Measurements from ENCODE around the gene RAB12.

RAB12 gene

GRCh38 chr18:8602040-8602439, 7.2 kb upstream of the RAB12 start:
- Histone ChIP-seq H3K9ac (ENCODE audit: low read length) (no peak overlapping the region), H3K9me3 (ENCODE audit: control insufficient read depth, low read depth, low read length) (no peaks in the 10 kb centered on the region), H3K36me3 (ENCODE audit: control insufficient read depth, low read depth, low read length) (no peaks in the 10 kb centered on the region), H3K27ac (ENCODE audit: low read length) (no peak overlapping the region), H3K27me3 (ENCODE audit: control insufficient read depth, insufficient read depth, low read length) (no peaks in the 10 kb centered on the region), H3K4me1 (ENCODE audit: control insufficient read depth, low read depth, low read length) (peaks cover 3% of the 10 kb centered on the region), H3K4me3 (ENCODE audit: low read length) (no peak overlapping the region)

- H3K27me3 ChIP-seq (ENCODE audit: control insufficient read depth, insufficient read depth, low read length): no peaks in the 10 kb centered on the region
- H3K9me3 ChIP-seq (ENCODE audit: control insufficient read depth, low read depth, low read length): no peaks in the 10 kb centered on the region
- H3K9ac ChIP-seq (ENCODE audit: low read length): no peak overlapping the region
- no peak overlapping the region for H3K4me3 ChIP-seq (ENCODE audit: low read length)
- no peak overlapping the region for H3K27ac ChIP-seq (ENCODE audit: low read length)
- H3K36me3 ChIP-seq (ENCODE audit: control insufficient read depth, low read depth, low read length): no peaks in the 10 kb centered on the region
- peaks cover 8% of the 10 kb centered on the region for H3K4me1 ChIP-seq (ENCODE audit: control insufficient read depth, low read depth, low read length)
These were observed 6.7 kb upstream of the RAB12 start for GRCh38 chr18:8602557-8602956.

GRCh38 chr18:8603663-8604520, 5.3 kb upstream of the RAB12 start:
- Histone ChIP-seq H3K9me3 (ENCODE audit: control insufficient read depth, low read depth, low read length) (no peaks in the 10 kb centered on the region), H3K4me1 (ENCODE audit: control insufficient read depth, low read depth, low read length) (peaks cover 14% of the 10 kb centered on the region), H3K9ac (ENCODE audit: low read length) (no peak overlapping the region), H3K4me3 (ENCODE audit: low read length) (no peak overlapping the region), H3K27ac (ENCODE audit: low read length) (no peak overlapping the region), H3K27me3 (ENCODE audit: control insufficient read depth, insufficient read depth, low read length) (peaks cover 9% of the 10 kb centered on the region), H3K36me3 (ENCODE audit: control insufficient read depth, low read depth, low read length) (no peaks in the 10 kb centered on the region)

- Histone ChIP-seq H3K4me1 (ENCODE audit: control insufficient read depth, low read depth, low read length) (peaks cover 18% of the 10 kb centered on the region), H3K9ac (ENCODE audit: low read length) (no peak overlapping the region), H3K4me3 (ENCODE audit: low read length) (no peak overlapping the region), H3K27ac (ENCODE audit: low read length) (no peak overlapping the region), H3K9me3 (ENCODE audit: control insufficient read depth, low read depth, low read length) (no peaks in the 10 kb centered on the region), H3K36me3 (ENCODE audit: control insufficient read depth, low read depth, low read length) (no peaks in the 10 kb centered on the region), H3K27me3 (ENCODE audit: control insufficient read depth, insufficient read depth, low read length) (peaks cover 9% of the 10 kb centered on the region)
These were observed 3.3 kb upstream of the RAB12 start for GRCh38 chr18:8605974-8606373.

GRCh38 chr18:8607776-8608742, 1.2 kb upstream of the RAB12 start:
- peak overlapping the region; percentile 82 for H3K4me3 ChIP-seq (ENCODE audit: low read length)
- no peak overlapping the region for H3K27ac ChIP-seq (ENCODE audit: low read length)
- peaks cover 9% of the 10 kb centered on the region for H3K27me3 ChIP-seq (ENCODE audit: control insufficient read depth, insufficient read depth, low read length)
- H3K4me1 ChIP-seq (ENCODE audit: control insufficient read depth, low read depth, low read length): peaks cover 34% of the 10 kb centered on the region
- no peaks in the 10 kb centered on the region for H3K9me3 ChIP-seq (ENCODE audit: control insufficient read depth, low read depth, low read length)
- H3K9ac ChIP-seq (ENCODE audit: low read length): peak overlapping the region; percentile 52
- peaks cover 3% of the 10 kb centered on the region for H3K36me3 ChIP-seq (ENCODE audit: control insufficient read depth, low read depth, low read length)

GRCh38 chr18:8609659-8610458, 622 bp downstream of the RAB12 start:
- Histone ChIP-seq H3K4me3 (ENCODE audit: low read length) (peak overlapping the region; percentile 93), H3K4me1 (ENCODE audit: control insufficient read depth, low read depth, low read length) (peaks cover 45% of the 10 kb centered on the region), H3K9ac (ENCODE audit: low read length) (peak overlapping the region; percentile 73), H3K27me3 (ENCODE audit: control insufficient read depth, insufficient read depth, low read length) (peaks cover 9% of the 10 kb centered on the region), H3K27ac (ENCODE audit: low read length) (no peak overlapping the region), H3K36me3 (ENCODE audit: control insufficient read depth, low read depth, low read length) (peaks cover 4% of the 10 kb centered on the region), H3K9me3 (ENCODE audit: control insufficient read depth, low read depth, low read length) (no peaks in the 10 kb centered on the region)

- H3K9ac ChIP-seq (ENCODE audit: low read length): peak overlapping the region; percentile 73
- peaks cover 9% of the 10 kb centered on the region for H3K27me3 ChIP-seq (ENCODE audit: control insufficient read depth, insufficient read depth, low read length)
- no peak overlapping the region for H3K27ac ChIP-seq (ENCODE audit: low read length)
- H3K36me3 ChIP-seq (ENCODE audit: control insufficient read depth, low read depth, low read length): peaks cover 4% of the 10 kb centered on the region
- no peaks in the 10 kb centered on the region for H3K9me3 ChIP-seq (ENCODE audit: control insufficient read depth, low read depth, low read length)
- peak overlapping the region; percentile 93 for H3K4me3 ChIP-seq (ENCODE audit: low read length)
- peaks cover 51% of the 10 kb centered on the region for H3K4me1 ChIP-seq (ENCODE audit: control insufficient read depth, low read depth, low read length)
These were observed 1.2 kb downstream of the RAB12 start for GRCh38 chr18:8610459-8610851.

- Histone ChIP-seq H3K27me3 (ENCODE audit: control insufficient read depth, insufficient read depth, low read length) (peaks cover 9% of the 10 kb centered on the region), H3K9me3 (ENCODE audit: control insufficient read depth, low read depth, low read length) (no peaks in the 10 kb centered on the region), H3K4me1 (ENCODE audit: control insufficient read depth, low read depth, low read length) (peaks cover 63% of the 10 kb centered on the region), H3K36me3 (ENCODE audit: control insufficient read depth, low read depth, low read length) (peaks cover 7% of the 10 kb centered on the region), H3K4me3 (ENCODE audit: low read length) (peak overlapping the region; percentile 93), H3K9ac (ENCODE audit: low read length) (no peak overlapping the region), H3K27ac (ENCODE audit: low read length) (no peak overlapping the region)
These were observed 2.8 kb downstream of the RAB12 start for GRCh38 chr18:8611916-8612576.

GRCh38 chr18:8614875-8615274, 5.6 kb downstream of the RAB12 start:
- Histone ChIP-seq H3K27ac (ENCODE audit: low read length) (peak overlapping the region; percentile 68), H3K36me3 (ENCODE audit: control insufficient read depth, low read depth, low read length) (peaks cover 7% of the 10 kb centered on the region), H3K9ac (ENCODE audit: low read length) (peak overlapping the region; percentile 4)

GRCh38 chr18:8615397-8616027, 6.3 kb downstream of the RAB12 start:
- Histone ChIP-seq H3K27ac (ENCODE audit: low read length) (peak overlapping the region; percentile 68), H3K36me3 (ENCODE audit: control insufficient read depth, low read depth, low read length) (peaks cover 7% of the 10 kb centered on the region), H3K4me3 (ENCODE audit: low read length) (no peak overlapping the region), H3K9me3 (ENCODE audit: control insufficient read depth, low read depth, low read length) (no peaks in the 10 kb centered on the region), H3K9ac (ENCODE audit: low read length) (peak overlapping the region; percentile 10), H3K27me3 (ENCODE audit: control insufficient read depth, insufficient read depth, low read length) (no peaks in the 10 kb centered on the region), H3K4me1 (ENCODE audit: control insufficient read depth, low read depth, low read length) (peaks cover 79% of the 10 kb centered on the region)

More at GRCh38 chr18:8614875-8615274, 5.6 kb downstream of the RAB12 start:
- Histone ChIP-seq H3K4me1 (ENCODE audit: control insufficient read depth, low read depth, low read length) (peaks cover 73% of the 10 kb centered on the region), H3K4me3 (ENCODE audit: low read length) (no peak overlapping the region), H3K27me3 (ENCODE audit: control insufficient read depth, insufficient read depth, low read length) (no peaks in the 10 kb centered on the region), H3K9me3 (ENCODE audit: control insufficient read depth, low read depth, low read length) (no peaks in the 10 kb centered on the region)
